DMS153 (cell line): Measurements from ENCODE around the gene SLC35D3.
"Not testable (repeated sequence)": the region's sequence is repeated elsewhere in the genome, so short reads cannot be mapped to it uniquely, and the experiment has no call there.

Experiments used
- DNase-seq: peaks from one replicate; lab custom pipeline; 2025; lab: John Stamatoyannopoulos, UW

SLC35D3 gene

DNA sequence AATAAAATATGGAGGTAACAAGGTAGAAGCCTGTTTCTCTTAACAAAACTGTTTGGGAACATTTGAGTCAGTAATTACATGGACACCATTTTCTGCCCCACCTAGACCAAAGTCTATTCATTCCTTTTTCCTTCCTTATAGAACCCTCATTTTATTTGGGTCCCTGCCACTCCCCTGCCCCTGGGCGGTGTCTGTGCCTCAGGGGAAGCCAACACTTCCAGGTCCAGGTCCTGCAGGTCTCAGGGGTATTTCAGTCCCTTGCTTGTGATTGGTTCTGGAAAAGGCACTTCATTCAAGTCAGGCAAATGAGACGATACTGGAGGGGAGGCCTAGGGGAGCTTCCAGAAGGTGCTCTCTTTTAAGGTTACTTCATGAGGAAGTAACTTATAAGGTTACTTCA is 42.3 kb downstream of the SLC35D3 start:
- DNase-seq, result no peak

- DNase-seq, result peak; percentile 48
Measured at GRCh38 chr6:136967876-136968752, 46.0 kb downstream of the SLC35D3 start.

- no peak for DNase-seq
Measured at GRCh38 chr6:136968837-136969236, 46.7 kb downstream of the SLC35D3 start.

GRCh38 chr6:136969433-136969832 is 47.3 kb downstream of the SLC35D3 start:
- DNase-seq, result no peak

- DNase-seq, result peak; percentile 63
Measured at GRCh38 chr6:136969930-136970329, 47.8 kb downstream of the SLC35D3 start.

DNA sequence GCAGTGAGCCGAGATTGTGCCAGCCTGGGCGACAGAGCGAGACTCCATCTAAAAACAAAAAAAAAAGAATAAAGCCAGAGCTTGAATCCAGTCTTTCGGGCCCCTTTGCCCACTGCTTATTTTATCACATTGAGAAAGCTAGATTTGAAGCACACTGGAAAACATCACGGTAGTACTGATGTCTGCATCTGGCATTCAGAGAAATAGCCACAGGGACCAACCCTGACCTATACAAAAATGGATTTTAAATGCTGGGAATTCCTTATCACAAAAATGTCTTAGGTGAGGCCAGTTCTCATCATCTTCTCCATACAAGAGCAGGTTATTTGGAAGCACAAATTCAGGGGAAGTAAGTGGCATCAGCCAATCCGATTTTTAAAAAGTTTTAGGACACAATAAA is 49.5 kb downstream of the SLC35D3 start:
- DNase-seq, result no peak

DNA sequence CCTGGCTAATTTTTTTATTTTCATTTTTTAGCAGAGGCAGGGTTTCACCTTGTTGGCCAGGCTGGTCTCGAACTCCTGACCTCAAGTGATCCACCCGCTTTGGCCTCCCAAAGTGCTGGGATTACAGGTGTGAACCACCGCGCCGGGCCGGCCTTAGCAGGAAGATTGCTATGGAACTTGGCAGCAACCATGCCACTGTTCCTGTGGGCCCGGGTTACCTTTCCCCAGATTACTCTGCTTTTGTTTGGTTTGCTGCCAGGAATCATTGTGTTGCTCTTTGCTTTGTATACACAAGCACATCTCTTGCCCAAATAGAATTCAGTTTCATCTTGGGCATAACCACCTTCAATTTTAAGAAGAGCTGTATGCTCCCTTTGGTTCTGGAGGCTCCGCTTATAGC is 51.7 kb downstream of the SLC35D3 start:
- DNase-seq, result not testable (repeated sequence)
